HG03432 (cell line): ENCODE results near the gene MAST4.
A peak's percentile ranks its signal among the peaks of the same experiment; 100 is the strongest.

Experiments used
- ATAC-seq: cut with Tn5 transposase; IDR thresholded peaks from one replicate; pipeline ENCODE4 v1.9.1; 2021; ENCODE audit warnings: mild to moderate bottlenecking, moderate library complexity; ENCODE audit not compliant: unreplicated experiment

Gene MAST4

GRCh38 chr5:67058998-67059743, 463.0 kb downstream of the MAST4 start:
- no peak for ATAC-seq

DNA sequence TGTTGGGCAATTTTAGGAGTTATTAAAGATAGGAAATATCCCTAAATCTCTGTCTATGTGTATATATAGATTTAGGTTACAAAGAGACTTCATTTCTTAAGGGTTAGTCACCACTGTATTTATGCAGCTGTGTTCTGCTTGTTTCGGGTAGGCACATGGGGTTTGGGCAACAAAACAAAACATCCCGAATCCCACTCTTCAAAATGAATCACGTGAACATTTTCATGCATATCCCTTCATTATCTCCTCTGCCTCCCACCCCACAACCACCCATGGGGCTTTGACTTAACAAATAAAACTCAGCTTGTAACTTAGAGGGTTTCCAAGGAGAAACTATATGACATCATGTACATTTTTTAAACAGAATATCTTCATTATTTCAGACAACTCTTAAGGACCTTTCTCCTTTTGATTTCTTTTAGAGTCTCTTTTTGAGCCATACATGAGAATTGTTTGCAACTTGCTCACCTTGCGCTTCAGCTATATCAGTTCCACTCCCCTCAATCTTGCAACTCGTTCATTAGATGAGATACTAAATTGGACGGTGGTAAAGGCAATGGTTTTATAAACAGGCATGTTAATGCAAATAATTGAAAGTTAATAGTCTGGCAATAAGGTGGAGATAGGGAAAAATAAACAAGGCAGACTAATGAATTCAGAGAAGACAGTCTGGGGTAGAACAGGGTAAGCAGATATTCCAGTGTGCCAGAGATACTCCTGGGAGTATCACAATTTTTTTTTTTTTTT, 463.7 kb downstream of the MAST4 start:
- no peak for ATAC-seq

GRCh38 chr5:67061511-67061910, 465.3 kb downstream of the MAST4 start:
- ATAC-seq, result no peak

- ATAC-seq, result no peak
These were observed 466.9 kb downstream of the MAST4 start for GRCh38 chr5:67063055-67063454.

DNA sequence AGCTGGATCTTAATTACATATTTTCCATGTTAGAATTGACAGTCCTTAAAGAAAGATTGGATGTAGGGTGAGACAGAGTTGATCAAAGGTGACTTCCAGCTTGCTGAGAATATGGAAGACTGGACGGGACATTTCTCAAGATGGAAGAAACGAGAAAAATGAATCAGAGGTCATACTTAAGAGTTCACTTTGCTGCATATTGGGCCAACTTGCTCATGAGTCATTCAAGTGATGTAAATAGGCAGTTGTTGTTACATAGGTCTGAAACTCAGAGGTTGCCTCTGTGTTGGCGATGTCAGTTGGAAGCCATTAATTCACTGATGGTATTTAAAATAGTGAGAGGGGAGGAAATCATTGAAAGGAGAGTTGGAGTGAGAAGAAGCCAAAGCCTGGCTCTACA, 467.6 kb downstream of the MAST4 start:
- ATAC-seq, result no peak

DNA sequence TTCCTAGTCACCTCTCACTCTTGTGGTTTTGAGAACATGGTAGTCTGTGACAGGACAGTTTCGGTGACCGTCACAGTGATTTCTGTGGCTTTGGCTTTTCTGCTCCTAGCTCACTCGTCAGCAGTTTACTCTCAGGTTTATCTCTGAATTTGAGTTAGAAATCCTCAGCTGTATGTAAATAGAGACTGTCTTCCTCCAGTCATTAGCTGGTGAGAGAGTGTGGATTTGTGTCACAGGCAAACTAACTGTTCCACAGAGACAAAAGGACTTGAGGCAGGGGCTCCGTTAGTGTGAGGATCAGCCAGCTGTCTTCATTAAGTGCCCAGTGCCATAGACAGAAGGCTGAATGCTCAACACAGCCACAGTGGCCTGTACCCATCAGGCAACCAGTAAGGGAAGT, 469.0 kb downstream of the MAST4 start:
- peak; percentile 76 for ATAC-seq

DNA sequence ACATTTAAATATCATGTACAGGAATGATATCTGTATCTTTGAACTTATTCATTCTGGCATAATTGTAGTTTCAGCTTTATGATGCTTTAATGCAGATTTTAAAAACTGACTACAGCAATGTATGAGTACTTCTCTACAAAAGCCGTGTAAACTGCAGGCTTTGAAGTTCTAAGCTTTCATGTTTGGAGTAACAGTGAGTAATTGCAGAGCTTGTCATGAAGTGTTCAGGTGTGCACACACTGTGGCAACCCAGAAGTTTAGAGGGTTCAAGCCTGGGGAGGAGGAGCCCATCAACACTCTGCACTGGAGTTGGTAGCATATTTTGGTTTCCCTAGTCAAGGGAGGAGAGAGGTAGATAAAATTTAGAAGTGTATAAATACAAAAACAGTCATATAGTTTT, 469.5 kb downstream of the MAST4 start:
- no peak for ATAC-seq

- no peak for ATAC-seq
These were observed 470.6 kb downstream of the MAST4 start for GRCh38 chr5:67066815-67067214.

DNA sequence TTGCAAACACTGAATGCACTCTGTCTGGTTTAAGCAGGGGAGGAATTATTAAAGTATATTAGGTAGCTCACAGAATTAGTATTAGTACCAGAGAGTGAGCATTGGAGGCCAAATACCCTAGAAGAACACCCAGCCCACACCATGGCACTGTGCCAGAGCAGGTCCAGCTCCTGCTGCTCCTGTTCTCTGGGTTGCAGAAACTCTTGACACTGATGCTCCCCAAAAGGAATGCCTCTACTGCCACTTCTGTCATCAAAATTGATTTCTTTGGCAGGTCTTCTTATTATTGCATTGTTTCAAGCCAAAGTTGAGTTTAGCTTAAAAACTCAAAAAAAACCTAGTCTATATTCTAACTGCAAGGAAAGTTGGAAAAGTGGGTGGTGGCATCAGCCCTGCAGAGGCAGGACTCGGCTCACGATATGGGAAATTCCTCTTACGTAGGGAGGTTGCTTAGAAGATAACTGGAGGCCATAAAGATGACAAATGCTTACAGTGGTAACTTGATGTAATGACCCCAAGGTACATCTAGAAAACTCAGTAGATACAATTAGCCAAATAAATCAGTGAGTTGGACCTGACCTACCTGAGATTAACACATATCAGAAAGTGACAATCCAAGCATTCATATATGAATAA, 477.0 kb downstream of the MAST4 start:
- no peak for ATAC-seq

- no peak for ATAC-seq
These were observed 481.1 kb downstream of the MAST4 start for GRCh38 chr5:67077296-67077695.

- no peak for ATAC-seq
These were observed 485.1 kb downstream of the MAST4 start for GRCh38 chr5:67081261-67081660.

DNA sequence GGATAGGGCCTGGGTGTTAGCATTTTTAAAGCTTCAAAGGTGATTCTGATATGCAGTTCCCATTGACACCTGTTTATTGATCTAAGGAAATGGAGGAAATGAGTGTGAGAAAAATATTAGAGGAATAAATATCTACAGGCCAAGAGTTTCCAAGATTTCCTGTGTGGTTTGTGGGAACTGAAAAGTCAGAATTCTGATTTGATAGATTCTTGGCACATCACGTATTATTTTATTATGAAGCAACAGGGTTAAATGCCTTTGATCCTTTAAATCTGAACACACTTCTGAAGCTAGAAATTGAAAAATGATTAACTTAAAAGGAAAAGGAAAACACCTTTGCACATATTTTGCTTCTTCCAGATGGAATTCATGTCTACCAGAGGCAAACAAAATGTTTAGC, 486.7 kb downstream of the MAST4 start:
- no peak for ATAC-seq

GRCh38 chr5:67085616-67086015, 489.4 kb downstream of the MAST4 start:
- ATAC-seq, result no peak

DNA sequence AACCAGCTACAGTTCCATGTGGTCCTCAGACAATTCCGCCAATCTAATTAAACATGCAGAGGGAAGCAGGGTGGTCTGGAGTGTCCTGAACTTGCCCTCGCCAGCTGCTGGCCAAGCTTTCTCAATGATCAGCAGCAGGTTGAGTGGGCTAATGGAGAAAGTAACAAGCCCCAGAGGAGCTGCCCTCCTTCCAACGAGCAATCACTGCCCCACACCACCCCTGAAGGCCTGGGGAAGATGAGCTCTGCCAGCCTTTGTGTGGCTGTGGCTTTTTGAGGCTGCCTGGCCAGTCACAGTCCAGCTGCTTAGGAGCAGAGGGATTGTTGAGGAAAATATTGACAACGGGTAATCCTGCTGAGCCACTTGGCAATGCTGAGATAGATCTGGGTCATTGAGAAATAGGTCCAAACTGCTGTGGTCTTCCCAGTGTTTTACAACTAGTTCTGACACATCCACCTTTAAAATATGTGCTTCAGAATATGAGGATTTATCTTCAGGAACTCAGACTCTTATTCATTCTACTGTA, 493.1 kb downstream of the MAST4 start:
- no peak for ATAC-seq

- ATAC-seq, result no peak
These were observed 493.8 kb downstream of the MAST4 start for GRCh38 chr5:67090040-67090439.

DNA sequence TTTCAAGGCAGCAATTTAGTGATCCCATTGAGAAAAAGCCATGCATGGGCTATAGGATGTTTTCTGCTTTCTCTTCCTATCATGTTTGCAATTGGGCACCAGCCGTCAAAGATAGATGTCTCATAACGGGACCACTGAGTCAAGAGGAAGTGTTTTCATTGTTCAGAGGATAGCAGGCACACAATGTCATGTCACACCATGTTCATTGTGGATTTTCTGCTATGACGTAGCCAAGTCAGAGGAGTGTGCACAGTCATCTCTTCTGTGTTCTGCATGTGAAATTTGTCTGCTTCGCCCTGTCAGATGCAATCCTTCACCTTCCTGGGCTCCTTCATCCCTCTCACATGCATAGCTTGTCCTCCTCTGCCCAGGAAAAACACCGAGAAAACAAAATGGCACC, 494.4 kb downstream of the MAST4 start:
- ATAC-seq, result no peak

DNA sequence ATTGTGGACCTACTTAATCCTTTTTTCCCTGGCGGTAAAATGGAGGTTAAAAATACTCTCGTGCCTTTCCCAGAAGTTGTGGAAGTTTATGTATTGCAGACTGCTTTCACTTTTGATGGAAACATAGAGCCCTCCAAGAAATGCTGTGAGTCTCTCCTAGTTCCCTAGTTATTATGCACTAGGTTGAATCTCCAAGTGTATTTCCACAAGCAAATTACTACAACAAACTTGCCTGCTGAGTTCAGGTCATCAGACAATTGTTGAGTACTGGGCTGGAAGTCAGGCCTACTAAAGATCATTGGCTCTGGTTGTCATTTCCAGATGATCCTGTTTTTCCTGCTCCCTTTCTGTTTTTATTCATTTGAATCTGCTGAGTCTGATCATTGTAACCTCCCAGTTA, 496.3 kb downstream of the MAST4 start:
- ATAC-seq, result no peak

- no peak for ATAC-seq
These were observed 497.1 kb downstream of the MAST4 start for GRCh38 chr5:67093279-67093678.

DNA sequence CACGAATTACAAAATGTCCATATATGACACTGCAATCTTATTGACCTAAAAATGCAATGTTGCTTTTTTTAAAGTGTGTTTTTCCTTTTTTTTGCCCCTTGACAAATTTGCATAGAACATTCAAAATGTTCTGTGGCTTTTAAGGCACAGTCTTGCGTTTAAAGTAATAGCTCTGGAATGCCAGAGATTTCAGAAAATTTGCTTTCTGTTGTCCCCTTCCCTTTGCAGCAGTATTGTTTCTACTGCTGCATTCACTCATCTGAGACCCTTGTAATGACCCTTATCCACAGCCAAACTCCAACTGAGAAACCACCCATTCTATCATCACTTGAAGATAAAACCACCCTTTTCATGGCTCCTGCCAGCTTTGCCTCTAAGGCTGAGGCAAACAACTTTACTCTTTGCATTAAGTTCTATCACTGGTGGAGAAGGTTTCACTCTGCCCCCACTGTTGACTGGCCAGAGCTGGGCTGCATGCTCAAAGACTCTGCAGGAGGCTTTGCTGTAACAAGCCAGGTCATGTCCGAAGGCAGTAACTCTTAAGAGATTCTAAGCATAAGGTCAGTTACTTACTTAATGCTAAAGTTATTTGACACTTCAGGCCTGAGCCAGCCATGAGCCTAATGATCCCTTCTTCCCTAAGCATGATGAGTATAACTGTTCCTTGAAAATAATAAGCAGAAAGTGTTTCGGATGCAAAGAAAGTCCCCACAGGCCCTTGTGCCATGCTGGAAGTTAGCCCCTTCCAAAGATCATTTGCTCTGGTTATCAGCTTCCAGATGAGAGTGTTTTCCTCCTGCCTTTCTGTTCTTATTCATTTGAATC, 498.5 kb downstream of the MAST4 start:
- no peak for ATAC-seq

GRCh38 chr5:67095346-67096171, 499.4 kb downstream of the MAST4 start:
- no peak for ATAC-seq
